ENCODE results near the gene CRLF1. TPM values are rescaled to one million over a fixed set of nuclear protein-coding genes. Genes with fewer than 3 reads are reported as not detected.
"Not testable (repeated sequence)": the region's sequence is repeated elsewhere in the genome, so short reads cannot be mapped to it uniquely, and the experiment has no call there.

The CRLF1 gene
- total RNA-seq, 4 donors from 2014 or later, result 27.7 to 90.8 (median 40.1) TPM

GRCh38 chr19:18593367-18594095, 13.1 kb downstream of the CRLF1 start:
- TF ChIP-seq POLR2A (IDR thresholded peaks at IDR 0.05) (no peak), CTCF (IDR thresholded peaks at IDR 0.05) (no peak)
- no peak overlapping the region for H3K4me3 ChIP-seq (ENCODE audit: low read depth, poor library complexity, severe bottlenecking)
- intact Hi-C loops (cut with DNase I; ENCODE audit: low total_unique reads), result loop anchor here (10.0 kb wide), 2 partner anchors 171 to 251 kb away; no protein-coding TSS in a partner anchor
- DNase-seq (ENCODE audit: low spot score in 2 of 2), result no peak
- 50 to 58% methylated on average over 24 to 25 of the region's 25 CpGs for WGBS, 2 donors

GRCh38 chr19:18592732-18593131, 13.9 kb downstream of the CRLF1 start:
- intact Hi-C loops (cut with DNase I; ENCODE audit: low total_unique reads), result loop anchor here (10.0 kb wide), 2 partner anchors 172 to 252 kb away; no protein-coding TSS in a partner anchor
- not testable (repeated sequence) for DNase-seq (ENCODE audit: low spot score in 2 of 2); H3K4me3 ChIP-seq (ENCODE audit: low read depth, poor library complexity, severe bottlenecking)
- 67 to 73% methylated on average over 5 of the region's 5 CpGs for WGBS, 2 donors

GRCh38 chr19:18591735-18592385, 14.7 kb downstream of the CRLF1 start:
- 45 to 72% methylated on average over 20 to 22 of the region's 22 CpGs for WGBS, 2 donors
- intact Hi-C loops (cut with DNase I; ENCODE audit: low total_unique reads), result loop anchor here (10.0 kb wide), 2 partner anchors 173 to 253 kb away; no protein-coding TSS in a partner anchor
- no peak for DNase-seq (ENCODE audit: low spot score in 2 of 2)
- no peak overlapping the region for H3K4me3 ChIP-seq (ENCODE audit: low read depth, poor library complexity, severe bottlenecking)
- TF ChIP-seq POLR2A (IDR thresholded peaks at IDR 0.05), result no peak
- no peak for TF ChIP-seq CTCF (IDR thresholded peaks at IDR 0.05)

- peak in 1 of 2 donors; percentile 90 for DNase-seq (ENCODE audit: low spot score in 2 of 2)
- intact Hi-C loops (cut with DNase I; ENCODE audit: low total_unique reads), result loop anchor here (10.0 kb wide), 2 partner anchors 174 to 254 kb away; no protein-coding TSS in a partner anchor
- TF ChIP-seq POLR2A (IDR thresholded peaks at IDR 0.05) (no peak), CTCF (IDR thresholded peaks at IDR 0.05) (no peak)
- H3K4me3 ChIP-seq (ENCODE audit: low read depth, poor library complexity, severe bottlenecking), result no peak overlapping the region
- WGBS, 2 donors, result 69 to 75% methylated on average over 40 of the region's 40 CpGs
Measured at GRCh38 chr19:18590273-18591272, 16.0 kb downstream of the CRLF1 start.

GRCh38 chr19:18589380-18590272, 17.0 kb downstream of the CRLF1 start:
- intact Hi-C loops (cut with DNase I; ENCODE audit: low total_unique reads), result loop anchor here (10.0 kb wide), 2 partner anchors 175 to 255 kb away; no protein-coding TSS in a partner anchor
- no peak for TF ChIP-seq CTCF (IDR thresholded peaks at IDR 0.05)
- TF ChIP-seq POLR2A (IDR thresholded peaks at IDR 0.05), result no peak
- DNase-seq (ENCODE audit: low spot score in 2 of 2), result peak in 1 of 2 donors; percentile 94
- peak overlapping the region; percentile 83 for H3K4me3 ChIP-seq (ENCODE audit: low read depth, poor library complexity, severe bottlenecking)
- WGBS, 2 donors, result 10 to 16% methylated on average over 23 to 38 of the region's 52 CpGs
